Neural cell (in vitro differentiated cells): ENCODE data around the gene MRE11. TPM values are rescaled to one million over a fixed set of nuclear protein-coding genes. Genes with fewer than 3 reads are reported as not detected.

ENCODE experiments used
- H2AFZ ChIP-seq: fragments of 200-600, 300-800 bp; sonication (generic), shearing (Covaris generic); 2 replicates; pipeline ENCODE4 v1.6.0; 2014; ENCODE audit warnings: low read depth, mild to moderate bottlenecking, antibody characterized with exemption, low read length, moderate library complexity
- H3F3A ChIP-seq: fragments of 200-600 bp; shearing (Covaris generic); 2 replicates; pipeline ENCODE4 v1.6.1; 2016; ENCODE audit warnings: mild to moderate bottlenecking, moderate library complexity, mixed read lengths, antibody characterized with exemption, low read length; ENCODE audit not compliant: insufficient read depth, poor library complexity, severe bottlenecking
- H3K27ac ChIP-seq: fragments of 200-600, 300-800 bp; sonication (generic), shearing (Covaris generic); 2 replicates; pipeline ENCODE4 v1.5.1; 2014; ENCODE audit warnings: mild to moderate bottlenecking, low read length, moderate library complexity
- H3K27me3 ChIP-seq: fragments of 300-800, 200-600 bp; sonication (generic), shearing (Covaris generic); 2 replicates; pipeline ENCODE4 v1.6.0; 2014; ENCODE audit warnings: mild to moderate bottlenecking, low read depth, low read length, moderate library complexity; ENCODE audit not compliant: insufficient read depth
- H3K36me3 ChIP-seq: fragments of 300-800, 200-600 bp; sonication (generic), shearing (Covaris generic); 2 replicates; pipeline ENCODE4 v1.5.1; 2014; ENCODE audit warnings: mild to moderate bottlenecking, antibody characterized with exemption, low read length, moderate library complexity; ENCODE audit not compliant: insufficient read depth
- H3K4me2 ChIP-seq: fragments of 300-800, 200-600 bp; sonication (generic), shearing (Covaris generic); 2 replicates; pipeline ENCODE4 v1.6.0; 2014; ENCODE audit warnings: mild to moderate bottlenecking, low read length
- H3K4me3 ChIP-seq: fragments of 300-800, 200-600 bp; sonication (generic), shearing (Covaris generic); 2 replicates; pipeline ENCODE4 v1.5.1; 2014; ENCODE audit warnings: mild to moderate bottlenecking, low read length, moderate library complexity
- H3K79me2 ChIP-seq: fragments of 200-600 bp; shearing (Covaris generic); replicated peaks from 2 replicates; pipeline ENCODE4 v1.6.0; 2014; ENCODE audit warnings: mild to moderate bottlenecking, low read length, moderate library complexity; ENCODE audit not compliant: insufficient read depth
- H3K9ac ChIP-seq: fragments of 300-800, 200-600 bp; sonication (generic), shearing (Covaris generic); 2 replicates; pipeline ENCODE4 v1.6.1; 2016; ENCODE audit warnings: mild to moderate bottlenecking, low read length, mixed read lengths
- H3K9me2 ChIP-seq: fragments of 200-600 bp; shearing (Covaris generic); 2 replicates; pipeline ENCODE4 v1.6.1; 2016; ENCODE audit warnings: mild to moderate bottlenecking, low read length, mixed read lengths; ENCODE audit not compliant: insufficient read depth
- H3K9me3 ChIP-seq: fragments of 200-600, 300-800 bp; sonication (generic), shearing (Covaris generic); 2 replicates; pipeline ENCODE4 v1.6.1; 2016; ENCODE audit warnings: mild to moderate bottlenecking, mixed run types, low read length, moderate library complexity, mixed read lengths
- H4K20me1 ChIP-seq: fragments of 200-600 bp; shearing (Covaris generic); 2 replicates; pipeline ENCODE4 v1.6.1; 2016; ENCODE audit warnings: mild to moderate bottlenecking, mixed run types; ENCODE audit not compliant: insufficient read depth
- EP300 ChIP-seq: fragments of 450-650 bp; conservative IDR thresholded peaks from 2 replicates; pipeline ENCODE4 v1.6.1; 2014; ENCODE audit warnings: antibody characterized with exemption, mild to moderate bottlenecking, moderate library complexity; ENCODE audit not compliant: poor library complexity, severe bottlenecking
- EZH2 ChIP-seq: fragments of 200-600, 300-800 bp; shearing (Covaris generic), sonication (generic); IDR thresholded peaks from 2 replicates; pipeline ENCODE4 v1.6.1; 2014; ENCODE audit warnings: antibody characterized with exemption, low read length, borderline replicate concordance, mild to moderate bottlenecking; ENCODE audit not compliant: insufficient read depth, poor library complexity, severe bottlenecking
- MXI1 ChIP-seq: fragments of 450-650 bp; conservative IDR thresholded peaks from 2 replicates; pipeline ENCODE4 v1.6.1; 2014; ENCODE audit warnings: antibody characterized with exemption, mild to moderate bottlenecking; ENCODE audit not compliant: poor library complexity, severe bottlenecking
- POLR2AphosphoS5 ChIP-seq: IDR thresholded peaks from 2 replicates; pipeline ENCODE4 v1.6.1; 2012
- RAD21 ChIP-seq: fragments of 450-650 bp; conservative IDR thresholded peaks from 2 replicates; pipeline ENCODE4 v1.6.1; 2014; ENCODE audit warnings: antibody characterized with exemption, mild to moderate bottlenecking, moderate library complexity
- SMC3 ChIP-seq: fragments of 450-650 bp; conservative IDR thresholded peaks from 2 replicates; pipeline ENCODE4 v1.6.1; 2014; ENCODE audit warnings: antibody characterized with exemption, mild to moderate bottlenecking, moderate library complexity; ENCODE audit not compliant: poor library complexity
- TAF1 ChIP-seq: IDR thresholded peaks from 2 replicates; pipeline ENCODE4 v1.6.1; 2012; ENCODE audit warnings: low read depth
- polyA plus RNA-seq: library from polyadenylated mRNA; depleted of rRNA; stranded (reverse); fragments of >200 nt; gene quantifications from 2 replicates; pipeline ENCODE4 v1.2.3, GENCODE V29; 2014
- TF ChIP-seq, protein P1 (sequence below): fragments of 450-650 bp; IDR thresholded peaks from 2 replicates; pipeline ENCODE4 v1.5.1; 2014; ENCODE audit warnings: antibody characterized with exemption, mild to moderate bottlenecking, moderate library complexity; ENCODE audit not compliant: poor library complexity, severe bottlenecking
- TF ChIP-seq, protein P2 (sequence below): IDR thresholded peaks from 2 replicates; pipeline ENCODE4 v1.6.1; 2012; ENCODE audit warnings: borderline replicate concordance

Gene MRE11
- polyA plus RNA-seq, 1 donor from 2014 or later = 5.1 TPM

DNA sequence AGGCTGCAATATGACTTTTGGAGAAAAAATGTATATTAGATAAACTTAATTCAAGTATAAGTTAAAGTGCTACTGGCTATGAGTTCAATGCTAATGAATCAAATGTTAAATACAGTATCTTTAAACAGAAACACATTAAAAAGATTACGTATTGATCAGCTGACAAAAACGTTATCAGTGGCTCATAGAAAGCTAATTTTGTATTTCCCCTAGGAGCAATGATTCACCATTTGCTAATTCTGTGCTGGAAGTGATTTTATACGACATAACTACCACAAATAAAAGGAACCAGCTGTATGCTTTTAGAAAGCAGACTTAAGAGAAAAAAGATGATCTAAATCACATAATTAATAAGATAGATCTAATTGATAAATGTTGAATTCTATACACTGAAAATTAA lies 43.6 kb downstream of the MRE11 start:
- Histone ChIP-seq H3K9me2 (no peaks in the 10 kb centered on the region), H3K4me2 (no peak overlapping the region), H3K27me3 (no peaks in the 10 kb centered on the region), H3K36me3 (no peaks in the 10 kb centered on the region), H3K27ac (no peak overlapping the region), H3K9me3 (no peaks in the 10 kb centered on the region), H3K9ac (no peak overlapping the region), H3K4me3 (no peak overlapping the region), H3K79me2 (no peaks in the 10 kb centered on the region), H3F3A (no peaks in the 10 kb centered on the region), H2AFZ (no peak overlapping the region), H4K20me1 (no peaks in the 10 kb centered on the region)
- TF ChIP-seq, protein P1, sequence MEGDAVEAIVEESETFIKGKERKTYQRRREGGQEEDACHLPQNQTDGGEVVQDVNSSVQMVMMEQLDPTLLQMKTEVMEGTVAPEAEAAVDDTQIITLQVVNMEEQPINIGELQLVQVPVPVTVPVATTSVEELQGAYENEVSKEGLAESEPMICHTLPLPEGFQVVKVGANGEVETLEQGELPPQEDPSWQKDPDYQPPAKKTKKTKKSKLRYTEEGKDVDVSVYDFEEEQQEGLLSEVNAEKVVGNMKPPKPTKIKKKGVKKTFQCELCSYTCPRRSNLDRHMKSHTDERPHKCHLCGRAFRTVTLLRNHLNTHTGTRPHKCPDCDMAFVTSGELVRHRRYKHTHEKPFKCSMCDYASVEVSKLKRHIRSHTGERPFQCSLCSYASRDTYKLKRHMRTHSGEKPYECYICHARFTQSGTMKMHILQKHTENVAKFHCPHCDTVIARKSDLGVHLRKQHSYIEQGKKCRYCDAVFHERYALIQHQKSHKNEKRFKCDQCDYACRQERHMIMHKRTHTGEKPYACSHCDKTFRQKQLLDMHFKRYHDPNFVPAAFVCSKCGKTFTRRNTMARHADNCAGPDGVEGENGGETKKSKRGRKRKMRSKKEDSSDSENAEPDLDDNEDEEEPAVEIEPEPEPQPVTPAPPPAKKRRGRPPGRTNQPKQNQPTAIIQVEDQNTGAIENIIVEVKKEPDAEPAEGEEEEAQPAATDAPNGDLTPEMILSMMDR = no peak
- no peak for TF ChIP-seq RAD21
- no peak for TF ChIP-seq EZH2
- TF ChIP-seq, protein P2, sequence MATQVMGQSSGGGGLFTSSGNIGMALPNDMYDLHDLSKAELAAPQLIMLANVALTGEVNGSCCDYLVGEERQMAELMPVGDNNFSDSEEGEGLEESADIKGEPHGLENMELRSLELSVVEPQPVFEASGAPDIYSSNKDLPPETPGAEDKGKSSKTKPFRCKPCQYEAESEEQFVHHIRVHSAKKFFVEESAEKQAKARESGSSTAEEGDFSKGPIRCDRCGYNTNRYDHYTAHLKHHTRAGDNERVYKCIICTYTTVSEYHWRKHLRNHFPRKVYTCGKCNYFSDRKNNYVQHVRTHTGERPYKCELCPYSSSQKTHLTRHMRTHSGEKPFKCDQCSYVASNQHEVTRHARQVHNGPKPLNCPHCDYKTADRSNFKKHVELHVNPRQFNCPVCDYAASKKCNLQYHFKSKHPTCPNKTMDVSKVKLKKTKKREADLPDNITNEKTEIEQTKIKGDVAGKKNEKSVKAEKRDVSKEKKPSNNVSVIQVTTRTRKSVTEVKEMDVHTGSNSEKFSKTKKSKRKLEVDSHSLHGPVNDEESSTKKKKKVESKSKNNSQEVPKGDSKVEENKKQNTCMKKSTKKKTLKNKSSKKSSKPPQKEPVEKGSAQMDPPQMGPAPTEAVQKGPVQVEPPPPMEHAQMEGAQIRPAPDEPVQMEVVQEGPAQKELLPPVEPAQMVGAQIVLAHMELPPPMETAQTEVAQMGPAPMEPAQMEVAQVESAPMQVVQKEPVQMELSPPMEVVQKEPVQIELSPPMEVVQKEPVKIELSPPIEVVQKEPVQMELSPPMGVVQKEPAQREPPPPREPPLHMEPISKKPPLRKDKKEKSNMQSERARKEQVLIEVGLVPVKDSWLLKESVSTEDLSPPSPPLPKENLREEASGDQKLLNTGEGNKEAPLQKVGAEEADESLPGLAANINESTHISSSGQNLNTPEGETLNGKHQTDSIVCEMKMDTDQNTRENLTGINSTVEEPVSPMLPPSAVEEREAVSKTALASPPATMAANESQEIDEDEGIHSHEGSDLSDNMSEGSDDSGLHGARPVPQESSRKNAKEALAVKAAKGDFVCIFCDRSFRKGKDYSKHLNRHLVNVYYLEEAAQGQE = no peak
- TF ChIP-seq SMC3 = no peak
- no peak for TF ChIP-seq POLR2AphosphoS5
- TF ChIP-seq EP300 = no peak
- no peak for TF ChIP-seq MXI1
- no peak for TF ChIP-seq TAF1

- TF ChIP-seq POLR2AphosphoS5 (no peak), TAF1 (no peak), EZH2 (no peak), SMC3 (no peak), EP300 (no peak), RAD21 (no peak), MXI1 (no peak)
- TF ChIP-seq, protein P2 = no peak
- TF ChIP-seq, protein P1 = no peak
- Histone ChIP-seq H3K9me2 (no peaks in the 10 kb centered on the region), H3K4me2 (no peak overlapping the region), H3K79me2 (no peaks in the 10 kb centered on the region), H4K20me1 (no peaks in the 10 kb centered on the region), H3F3A (no peaks in the 10 kb centered on the region), H3K4me3 (no peak overlapping the region), H3K9me3 (no peaks in the 10 kb centered on the region), H3K27ac (no peak overlapping the region), H3K27me3 (no peaks in the 10 kb centered on the region), H3K36me3 (no peaks in the 10 kb centered on the region), H3K9ac (no peak overlapping the region), H2AFZ (no peak overlapping the region)
Observed at GRCh38 chr11:94449437-94449836, 44.2 kb downstream of the MRE11 start.
